K562 treated with DMSO at 1 percent for 4 hours (cell line): ENCODE data around the gene CCDC38. TPM values are rescaled to one million over a fixed set of nuclear protein-coding genes. Genes with fewer than 3 reads are reported as not detected.

Experiments used
- total RNA-seq: library from RNA; unstranded; fragments of 300-600 nt; gene quantifications from 2 replicates; pipeline ENCODE4 v1.2.3, GENCODE V29; 2022; ENCODE audit not compliant: insufficient read depth

CCDC38 gene
- total RNA-seq, result not detected in 2 replicates

GRCh38 chr12:95942524-95943329, at the start of gene CCDC38:
CCDC38 (minus strand) TSS chr12:95942614; CDS start chr12:95936509, 6,105 bp downstream.

GRCh38 chr12:95943330-95943842, 972 bp upstream of the CCDC38 start, which contains the start of gene AMDHD1:
AMDHD1 (plus strand) TSS chr12:95943331; CDS start chr12:95943399, 68 bp downstream.

DNA sequence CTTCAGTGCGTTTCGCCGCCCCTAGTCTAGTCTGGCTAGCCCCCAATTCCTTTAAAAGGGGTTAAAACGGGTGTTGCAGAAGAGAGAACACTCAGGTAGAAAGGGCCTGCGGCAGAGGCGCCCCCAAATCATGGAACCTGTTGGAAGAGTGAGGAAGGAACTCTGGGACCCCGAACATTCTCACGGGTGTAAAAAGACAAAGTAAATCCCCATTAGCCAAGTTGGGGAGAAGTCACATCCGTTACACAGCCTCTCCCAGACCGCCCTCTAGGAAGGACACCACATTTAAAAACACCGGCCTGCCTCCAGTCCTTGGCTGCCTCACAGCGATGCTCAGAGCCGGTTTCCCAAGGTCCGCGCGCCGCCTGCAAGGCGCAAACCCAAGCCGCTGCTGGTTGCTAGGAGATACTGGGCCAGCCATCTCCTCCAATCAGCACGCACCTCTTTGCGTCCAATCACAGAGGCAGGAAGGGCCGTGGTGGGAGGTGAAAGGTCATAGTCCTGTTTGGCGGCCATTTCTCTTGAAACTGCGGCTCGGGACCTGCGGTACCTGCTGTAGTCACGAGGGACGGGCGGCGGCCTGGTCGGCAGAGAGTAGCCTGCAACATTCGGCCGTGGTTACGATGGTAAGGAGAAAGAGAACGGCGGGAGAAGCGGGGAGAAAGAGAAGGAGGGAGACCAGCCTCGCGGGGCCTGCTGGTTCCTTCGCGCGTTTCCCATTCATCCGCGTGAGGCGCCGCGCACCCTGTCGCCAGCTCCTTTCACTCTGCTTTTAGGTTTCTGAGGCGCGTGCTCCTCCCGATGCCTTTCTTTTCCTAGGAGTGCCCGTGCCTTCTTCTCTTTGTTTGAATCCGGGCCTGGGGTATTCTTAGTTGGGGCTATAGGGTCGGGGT, 83.7 kb downstream of the CCDC38 start, which contains the start of gene SNRPF:
Gene SNRPF, plus strand, starts transcription at position 502 of the 893 bp plus-strand sequence. Its CDS starts 122 bp downstream, at position 624.

Other genes starting within 250 kb of the CCDC38 start
- gene NTN4, start 151.8 kb downstream of the CCDC38 start, total RNA-seq, result not detected in 2 replicates
- 19.4 and 19.8 TPM in 2 replicates for gene SNRPF, start 83.7 kb downstream of the CCDC38 start, total RNA-seq
- not detected in 2 replicates for gene AMDHD1, start 717 bp upstream of the CCDC38 start, total RNA-seq
- 0.24 TPM in 1 of 2 replicates, not detected in the other for gene HAL, start 53.7 kb upstream of the CCDC38 start, total RNA-seq
- gene LTA4H, start 93.0 kb upstream of the CCDC38 start, total RNA-seq, result 38.7 and 42.2 TPM in 2 replicates